GM21717 (cell line): ENCODE results near the gene RPL7A.
"Not testable (repeated sequence)": the region's sequence is repeated elsewhere in the genome, so short reads cannot be mapped to it uniquely, and the experiment has no call there.

ENCODE experiments used
- ATAC-seq: cut with Tn5 transposase; IDR thresholded peaks from one replicate; pipeline ENCODE4 v1.9.1; 2021; ENCODE audit warnings: mild to moderate bottlenecking, moderate library complexity; ENCODE audit not compliant: unreplicated experiment

Gene RPL7A

GRCh38 chr9:133327834-133328484, 20.1 kb upstream of the RPL7A start:
- no peak for ATAC-seq

- not testable (repeated sequence) for ATAC-seq
Measured at GRCh38 chr9:133329306-133330156, 18.5 kb upstream of the RPL7A start.

- ATAC-seq = no peak
Measured at GRCh38 chr9:133331221-133331620, 16.8 kb upstream of the RPL7A start.

GRCh38 chr9:133331641-133332380, 16.2 kb upstream of the RPL7A start:
- no peak for ATAC-seq

GRCh38 chr9:133332381-133332730, 15.7 kb upstream of the RPL7A start:
- ATAC-seq = no peak

GRCh38 chr9:133333011-133333410, 15.0 kb upstream of the RPL7A start:
- ATAC-seq = no peak

- no peak for ATAC-seq
Measured at GRCh38 chr9:133333566-133333965, 14.5 kb upstream of the RPL7A start.

- ATAC-seq = no peak
Measured at GRCh38 chr9:133334161-133334560, 13.9 kb upstream of the RPL7A start.

GRCh38 chr9:133334888-133335287, 13.1 kb upstream of the RPL7A start:
- not testable (repeated sequence) for ATAC-seq

GRCh38 chr9:133335924-133336811, 11.8 kb upstream of the RPL7A start, which contains the start of gene SURF6:
Gene SURF6 (minus strand): TSS chr9:133336188. CDS start chr9:133336132, 56 bp downstream.
- ATAC-seq = peak; percentile 76

GRCh38 chr9:133339641-133340040, 8.4 kb upstream of the RPL7A start:
- ATAC-seq = no peak

GRCh38 chr9:133340256-133340655, 7.8 kb upstream of the RPL7A start:
- no peak for ATAC-seq

- ATAC-seq = no peak
Measured at GRCh38 chr9:133340916-133341315, 7.1 kb upstream of the RPL7A start.

GRCh38 chr9:133341369-133342068, 6.5 kb upstream of the RPL7A start:
- ATAC-seq = no peak

- ATAC-seq = no peak
Measured at GRCh38 chr9:133342069-133342406, 6.0 kb upstream of the RPL7A start.

GRCh38 chr9:133342570-133342969, 5.4 kb upstream of the RPL7A start:
- ATAC-seq = no peak

GRCh38 chr9:133344071-133344470, 3.9 kb upstream of the RPL7A start:
- ATAC-seq = no peak

- ATAC-seq = no peak
Measured at GRCh38 chr9:133344979-133345378, 3.0 kb upstream of the RPL7A start.

- ATAC-seq = no peak
Measured at GRCh38 chr9:133345596-133345995, 2.4 kb upstream of the RPL7A start.
